Common myeloid progenitor, CD34-positive (primary cell): ENCODE data around the gene RELL1.

ENCODE experiments used
- CTCF ChIA-PET: fragments of 350-600 bp; sonication (Branson Sonifier 250); formaldehyde crosslinking; loops from one replicate; lab custom pipeline; 2021; ENCODE audit warnings: antibody characterized with exemption; lab: Charles Lee
- POLR2A ChIA-PET: fragments of 350-600 bp; sonication (Branson Sonifier 250); formaldehyde crosslinking; loops from one replicate; lab custom pipeline; 2021; ENCODE audit warnings: antibody characterized with exemption; lab: Charles Lee
- DNase-seq, 3 donors: peaks; one replicate each; pipeline versions ENCODE4 v3.0.0 to v3.0.0-alpha.2; 2013
- H3K27ac ChIP-seq, 2 experiments: 1 replicate in 1 of 2; 2 replicates in 1 of 2; pipeline ENCODE4 v1.7.0; 2013; ENCODE audit warnings: inconsistent platforms in 2 of 2, low read length in 2 of 2, mild to moderate bottlenecking in 2 of 2, low read depth in 1 of 2, moderate library complexity in 1 of 2; ENCODE audit not compliant: severe bottlenecking in 2 of 2, insufficient read depth in 1 of 2, poor library complexity in 1 of 2
- H3K27me3 ChIP-seq, 5 experiments: replicated peaks in 2 of 5; 1 replicate in 3 of 5; 2 replicates in 2 of 5; pipeline versions ENCODE4 v1.6.1 to v1.7.0; 2013; ENCODE audit warnings: low read length in 4 of 5, mild to moderate bottlenecking in 2 of 5, moderate library complexity in 2 of 5, inconsistent platforms in 1 of 5; ENCODE audit not compliant: insufficient read depth in 5 of 5, control insufficient read depth in 4 of 5
- H3K36me3 ChIP-seq, 4 experiments: 1 replicate in 2 of 4; 2 replicates in 2 of 4; pipeline versions ENCODE4 v1.6.1 to v1.7.0; 2013; ENCODE audit warnings: low read length in 3 of 4, control low read depth in 1 of 4, mild to moderate bottlenecking in 1 of 4; ENCODE audit not compliant: control insufficient read depth in 4 of 4, insufficient read depth in 4 of 4
- H3K4me1 ChIP-seq, 4 experiments: 1 replicate in 3 of 4; 2 replicates in 1 of 4; pipeline versions ENCODE4 v1.6.1 to v1.7.1; 2013; ENCODE audit warnings: low read length in 3 of 4, mild to moderate bottlenecking in 3 of 4, control low read depth in 1 of 4, inconsistent platforms in 1 of 4, moderate library complexity in 1 of 4; ENCODE audit not compliant: control insufficient read depth in 4 of 4, insufficient read depth in 4 of 4; ENCODE audit errors: control extremely low read depth in 1 of 4
- H3K4me3 ChIP-seq, 7 experiments: 1 replicate in 4 of 7; 2 replicates in 3 of 7; pipeline versions ENCODE4 v1.5.1 to v1.7.0; 2013; ENCODE audit warnings: mild to moderate bottlenecking in 7 of 7, low read length in 6 of 7, moderate library complexity in 6 of 7, inconsistent platforms in 2 of 7, low read depth in 2 of 7, control low read depth in 1 of 7; ENCODE audit not compliant: insufficient read depth in 4 of 7, control insufficient read depth in 1 of 7; ENCODE audit errors: extremely low read depth in 1 of 7
- H3K9me3 ChIP-seq, 5 experiments: 1 replicate in 4 of 5; 2 replicates in 1 of 5; pipeline versions ENCODE4 v1.6.1 to v1.7.1; 2013; ENCODE audit warnings: low read length in 4 of 5, mild to moderate bottlenecking in 2 of 5, inconsistent platforms in 1 of 5, low read depth in 1 of 5, moderate library complexity in 1 of 5; ENCODE audit not compliant: control insufficient read depth in 4 of 5, insufficient read depth in 2 of 5; ENCODE audit errors: control extremely low read depth in 1 of 5
- WGBS: methylation state at CpG from one replicate; pipeline ENCODE4 v1.1.5; 2013; ENCODE audit not compliant: insufficient coverage; 5-methylcytosine and 5-hydroxymethylcytosine counted together

RELL1 gene

DNA sequence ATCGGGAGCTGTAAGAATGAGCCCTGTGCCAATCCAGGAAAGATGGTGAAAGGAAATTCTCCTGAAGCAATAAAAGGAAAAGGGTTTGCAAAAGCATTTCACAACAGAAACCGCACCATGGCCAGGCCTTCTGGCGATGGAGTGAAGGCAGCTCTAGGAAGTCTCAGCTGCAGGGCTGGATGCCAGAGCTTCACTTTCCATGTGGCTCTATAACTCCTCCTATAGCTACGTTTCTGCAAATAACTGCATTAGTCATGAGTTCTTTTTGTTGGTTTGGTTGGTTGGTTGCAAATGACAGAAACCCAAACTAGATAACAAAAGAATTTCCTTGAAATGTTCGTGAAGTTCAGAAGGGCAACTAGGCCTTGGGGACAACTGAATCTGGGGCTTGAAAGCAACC lies 84.6 kb downstream of the RELL1 start:
- no peak for DNase-seq
- H3K27me3 ChIP-seq = no peaks in the 10 kb centered on the region
- peaks cover 0 to 3% (median 0%) of the 10 kb centered on the region in 4 experiments for H3K4me1 ChIP-seq
- no peaks in the 10 kb centered on the region for H3K36me3 ChIP-seq
- POLR2A ChIA-PET = no interaction called here
- H3K4me3 ChIP-seq = no peak overlapping the region
- WGBS = 97% methylated on average over 3 of the region's 5 CpGs
- CTCF ChIA-PET = interaction anchor here (1.3 to 4.9 kb wide), 12 partner anchors 11 to 196 kb away, joined by 3 to 33 read pairs (median 6); no protein-coding TSS in a partner anchor
- H3K27ac ChIP-seq = no peak overlapping the region
- no peaks in the 10 kb centered on the region for H3K9me3 ChIP-seq

DNA sequence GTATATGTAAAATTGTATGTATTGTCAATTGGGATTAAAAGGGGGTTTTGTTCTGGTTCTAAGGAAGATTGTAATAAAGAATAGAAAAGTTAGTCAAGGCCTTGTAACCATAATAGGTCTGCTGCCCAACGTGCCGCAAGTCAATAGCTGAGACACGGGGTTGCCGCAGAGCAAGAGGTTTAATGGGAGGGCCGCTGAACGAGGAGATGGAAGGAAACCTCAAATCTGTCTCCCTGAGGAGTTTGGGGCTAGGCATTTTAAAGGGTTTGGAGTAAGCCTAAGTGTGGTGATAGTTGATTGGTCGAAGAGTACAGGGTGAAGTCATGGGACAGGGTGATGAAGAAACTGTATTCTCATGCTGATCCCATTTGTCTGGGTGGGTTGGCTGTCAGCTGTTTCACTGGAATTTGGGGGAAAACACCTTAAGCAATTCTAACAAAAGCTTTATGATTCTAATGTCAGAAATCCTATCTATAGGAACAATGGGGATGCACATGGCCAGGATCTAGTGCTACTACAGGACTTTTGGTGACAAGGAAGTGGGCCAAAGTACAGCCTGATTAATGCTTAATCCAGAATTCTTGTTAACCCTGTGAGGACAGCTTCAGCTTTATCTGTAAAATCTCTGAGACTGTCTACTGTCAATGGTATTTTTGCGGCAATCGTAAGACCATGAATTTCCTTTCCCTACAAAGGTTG lies 86.9 kb downstream of the RELL1 start:
- Histone ChIP-seq H3K9me3 (no peaks in the 10 kb centered on the region), H3K4me3 (no peak overlapping the region), H3K4me1 (peaks cover 0 to 3% (median 0%) of the 10 kb centered on the region in 4 experiments), H3K27ac (no peak overlapping the region), H3K27me3 (no peaks in the 10 kb centered on the region), H3K36me3 (no peaks in the 10 kb centered on the region)
- WGBS = 93% methylated on average over 7 of the region's 9 CpGs
- no peak for DNase-seq
- POLR2A ChIA-PET = no interaction called here
- CTCF ChIA-PET = interaction anchor here (1.0 to 1.7 kb wide), 7 partner anchors 10 to 196 kb away, joined by 3 to 4 read pairs (median 3); no protein-coding TSS in a partner anchor

DNA sequence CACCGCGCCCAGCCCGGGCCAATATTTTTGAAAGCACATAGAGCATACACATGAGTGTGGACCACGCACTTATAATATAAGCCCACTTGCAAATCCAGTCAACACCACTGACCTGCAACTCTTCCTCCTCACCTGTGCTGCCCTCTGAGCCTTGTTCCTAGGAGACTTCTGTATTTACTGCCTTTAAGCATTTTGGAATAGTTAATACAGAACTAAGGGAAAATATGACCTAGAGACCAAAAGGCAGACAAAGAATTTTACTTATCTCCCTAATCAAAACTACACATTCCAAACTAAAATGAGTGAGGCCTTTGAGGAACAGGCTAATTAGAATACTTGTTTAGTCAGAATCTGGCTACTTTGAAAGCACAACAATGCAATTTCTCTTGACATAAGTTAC lies 89.1 kb downstream of the RELL1 start:
- no peak for DNase-seq
- Histone ChIP-seq H3K9me3 (no peaks in the 10 kb centered on the region), H3K27ac (no peak overlapping the region), H3K27me3 (no peaks in the 10 kb centered on the region), H3K4me1 (no peaks in the 10 kb centered on the region), H3K4me3 (no peak overlapping the region), H3K36me3 (no peaks in the 10 kb centered on the region)
- POLR2A ChIA-PET = no interaction called here
- WGBS = 100% methylated on average over 3 of the region's 4 CpGs
- CTCF ChIA-PET = no interaction called here

DNA sequence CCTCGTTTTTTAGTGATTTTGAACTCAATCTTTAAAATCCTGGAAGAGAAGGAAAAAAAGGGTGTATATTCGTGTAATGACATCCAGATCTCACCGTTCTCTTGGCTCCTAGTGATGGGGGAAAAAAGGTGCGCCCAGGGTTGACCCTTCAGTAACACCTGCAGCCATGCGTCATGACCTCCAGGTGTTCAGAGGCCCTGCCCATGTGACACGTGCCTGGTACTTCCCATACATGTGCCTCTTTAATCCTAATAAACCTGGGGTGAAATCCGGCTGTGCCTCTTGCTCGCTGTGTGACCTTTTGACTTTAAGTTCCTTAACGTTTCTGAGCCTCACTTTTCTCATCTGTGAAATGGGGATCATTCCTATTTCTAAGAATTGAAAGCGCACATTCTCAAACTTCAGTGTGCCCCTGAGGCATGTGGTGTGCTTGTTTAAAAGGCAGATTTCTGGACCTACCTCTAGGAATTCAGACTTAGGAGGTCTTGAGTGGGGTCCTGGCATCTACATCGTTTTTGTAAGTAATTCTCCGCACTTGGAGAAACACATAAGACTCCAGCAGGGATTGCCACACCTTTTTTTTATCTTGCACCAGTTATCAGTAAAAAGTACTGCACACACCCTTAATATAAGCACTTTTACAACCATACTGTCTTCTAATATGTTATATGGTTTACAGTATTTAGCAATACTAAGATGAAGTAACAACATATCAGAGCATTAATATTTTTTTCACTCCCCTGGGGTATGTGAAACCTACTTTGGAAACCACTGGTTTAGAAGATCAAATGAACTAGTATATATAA lies 90.1 kb downstream of the RELL1 start:
- Histone ChIP-seq H3K27me3 (no peaks in the 10 kb centered on the region), H3K4me3 (no peak overlapping the region), H3K36me3 (no peaks in the 10 kb centered on the region), H3K9me3 (no peaks in the 10 kb centered on the region), H3K27ac (no peak overlapping the region), H3K4me1 (no peaks in the 10 kb centered on the region)
- no peak for DNase-seq
- CTCF ChIA-PET = no interaction called here
- 73% methylated on average over 12 of the region's 12 CpGs for WGBS
- POLR2A ChIA-PET = no interaction called here

DNA sequence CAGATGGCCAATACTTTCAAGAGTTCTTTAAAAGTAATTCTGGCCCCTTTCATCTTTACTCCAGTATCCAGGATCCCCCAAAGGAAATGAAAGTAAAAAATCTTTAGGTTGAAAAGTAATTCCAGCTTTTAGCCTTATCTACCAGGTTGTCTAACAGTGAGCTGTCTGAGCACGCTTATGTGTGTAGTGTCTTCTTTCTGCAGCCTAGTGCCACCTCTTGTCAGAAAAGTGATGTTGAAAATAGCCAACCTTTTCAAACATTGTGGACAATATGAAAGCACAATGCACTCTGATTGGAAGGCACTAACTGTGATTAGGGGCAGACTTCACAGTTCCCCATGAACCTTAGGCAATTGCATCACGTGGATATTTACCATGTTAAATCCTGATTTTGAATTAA lies 92.1 kb downstream of the RELL1 start:
- no peak overlapping the region for H3K27ac ChIP-seq
- H3K36me3 ChIP-seq = no peaks in the 10 kb centered on the region
- no peaks in the 10 kb centered on the region for H3K4me1 ChIP-seq
- no peaks in the 10 kb centered on the region for H3K9me3 ChIP-seq
- no peaks in the 10 kb centered on the region for H3K27me3 ChIP-seq
- POLR2A ChIA-PET = no interaction called here
- no CpG with 5 or more reads among the region's 2 CpGs for WGBS
- no peak for DNase-seq
- no peak overlapping the region for H3K4me3 ChIP-seq
- CTCF ChIA-PET = no interaction called here

DNA sequence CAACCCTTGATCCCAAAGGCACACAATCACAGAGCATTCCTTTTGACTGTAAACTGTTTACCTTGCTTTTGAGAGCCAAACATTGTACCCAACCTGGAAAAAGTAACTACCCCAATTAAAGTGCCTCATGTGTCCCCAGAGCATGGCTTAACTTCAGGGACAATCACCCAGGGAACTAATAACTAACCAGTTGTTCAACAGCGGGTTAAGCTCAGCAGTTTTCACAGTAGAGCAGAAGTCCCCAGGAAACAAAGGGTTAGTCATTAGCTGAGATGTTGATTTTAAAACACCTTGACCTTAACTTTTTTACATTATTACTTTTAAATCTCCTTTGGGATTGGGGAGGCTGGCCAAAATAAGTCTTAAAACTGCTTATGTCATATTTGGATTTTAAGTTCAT lies 94.8 kb downstream of the RELL1 start:
- no peak for DNase-seq
- WGBS = no CpG with 5 or more reads among the region's 1 CpG
- H3K36me3 ChIP-seq = no peaks in the 10 kb centered on the region
- no peak overlapping the region for H3K4me3 ChIP-seq
- H3K9me3 ChIP-seq = no peaks in the 10 kb centered on the region
- no peaks in the 10 kb centered on the region for H3K27me3 ChIP-seq
- POLR2A ChIA-PET = no interaction called here
- no peaks in the 10 kb centered on the region for H3K4me1 ChIP-seq
- no peak overlapping the region for H3K27ac ChIP-seq
- CTCF ChIA-PET = interaction anchor here (1.1 kb wide), 1 partner anchor 11 kb away, joined by 6 read pairs; no protein-coding TSS in a partner anchor

DNA sequence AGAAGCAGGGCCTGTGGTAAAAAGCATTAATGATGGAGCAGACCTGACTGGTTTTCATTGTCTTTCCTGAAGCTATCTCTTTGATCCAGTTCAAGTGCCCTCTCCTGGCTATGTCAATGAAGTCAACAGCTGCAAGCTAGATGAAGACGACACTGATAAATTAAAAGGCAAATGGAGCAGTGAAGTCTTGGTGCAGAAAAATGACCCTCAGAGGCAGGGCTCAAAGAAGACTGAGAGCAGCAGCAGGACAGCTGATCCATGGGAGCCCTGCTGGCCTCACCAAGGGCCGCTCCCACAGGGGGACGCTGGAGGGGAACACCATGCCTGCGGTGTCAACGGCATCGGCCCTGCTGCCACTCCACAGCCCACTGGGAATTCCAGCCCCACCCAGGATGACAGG lies 96.2 kb downstream of the RELL1 start:
- CTCF ChIA-PET = interaction anchor here (1.4 kb wide), 1 partner anchor 9 kb away, joined by 4 read pairs; no protein-coding TSS in a partner anchor
- WGBS = 100% methylated on average over 6 of the region's 6 CpGs
- no peak overlapping the region for H3K27ac ChIP-seq

More for the DNA sequence above, 96.2 kb downstream of the RELL1 start:
- Histone ChIP-seq H3K4me1 (no peaks in the 10 kb centered on the region), H3K27me3 (no peaks in the 10 kb centered on the region), H3K4me3 (no peak overlapping the region), H3K36me3 (no peaks in the 10 kb centered on the region), H3K9me3 (no peaks in the 10 kb centered on the region)
- POLR2A ChIA-PET = no interaction called here
- no peak for DNase-seq
